Pancreas (tissue), 10 donors: ENCODE measurements around the gene SAT2. TPM values are rescaled to one million over a fixed set of nuclear protein-coding genes. Genes with fewer than 3 reads are reported as not detected.

ENCODE experiments used
- ATAC-seq, 4 donors: fragments of 200-7000 bp; cut with Tn5 transposase; one replicate each; pipeline versions ENCODE4 v1.8.0 to v1.9.1; 2020; ENCODE audit warnings: mild to moderate bottlenecking in 4 of 4, moderate library complexity in 4 of 4
- DNase-seq, 6 donors: peaks; one replicate each; pipeline ENCODE4 v3.0.0-alpha.2; 2020
- FAIRE-seq: peaks from 2 replicates; lab custom pipeline; 2012; peaks lifted over from hg19 to GRCh38; lab: Jason Lieb, UNC
- H3K27ac ChIP-seq, 4 donors: fragments of 200-600 bp; sonication (generic); 1 replicate in 3 of 4; 2 replicates in 1 of 4; pipeline versions ENCODE4 v1.5.0 to v1.8.0; 2020
- H3K27me3 ChIP-seq, 4 donors: fragments of 200-600 bp; one replicate each; pipeline ENCODE4 v1.8.0; 2021
- H3K36me3 ChIP-seq, 3 donors: fragments of 200-600 bp; sonication (generic) in 1 of 3; one replicate each; pipeline versions ENCODE4 v1.5.0 to v1.8.0; 2020 to 2021
- H3K4me1 ChIP-seq, 3 donors: fragments of 200-600 bp; one replicate each; pipeline ENCODE4 v1.8.0; 2021
- H3K4me3 ChIP-seq, 4 donors: fragments of 200-600 bp; sonication (generic) in 2 of 4; one replicate each; pipeline versions ENCODE4 v1.5.0 to v1.8.0; 2020 to 2021
- H3K9me3 ChIP-seq, 4 donors: fragments of 200-600 bp; one replicate each; pipeline ENCODE4 v1.8.0; 2021
- WGBS, 2 donors: extraction: QIAGEN DNeasy Blood & Tissue Kit; methylation state at CpG; one replicate each; pipeline ENCODE4 v1.1.7; 2013; 5-methylcytosine and 5-hydroxymethylcytosine counted together
- intact Hi-C, 3 donors: fragments of 100-400 bp; cut with DNase I; formaldehyde crosslinking; loops; one replicate each; pipeline versions ENCODE4 v1.11.1 to v1.14.2; 2022
- polyA plus RNA-seq, 2 donors: library from polyadenylated mRNA; stranded (reverse); fragments of 200-250 nt; gene quantifications; one replicate each; pipeline ENCODE4 v1.2.3, GENCODE V29; 2013
- total RNA-seq, 6 donors: library from RNA; stranded (reverse); fragmentation: NEBNext Ultra II Directional in 4 of 6; extraction: Animal tissue kit (Norgen Biotek cat#: 25700) in 4 of 6; gene quantifications; one replicate each; pipeline versions ENCODE4 v1.2.1 to v1.2.4, GENCODE V29; 2021 to 2023
- TF ChIP-seq, protein P1 (sequence below), 4 donors: fragments of 200-600 bp; sonication (generic) in 3 of 4; IDR thresholded peaks; one replicate each; pipeline versions ENCODE4 v1.5.0 to v1.8.0; 2021; ENCODE audit warnings: antibody characterized with exemption in 4 of 4
- donor health status: healthy with polysubstance abuse.
- donor health status: DM: no; HTN: no; CAD: no; lungs with moderate emphysema.
- donor health status: DM: no; HTN: no; CAD: no.
- donor health status: control.
- donor health status: control.
- donor health status: Bipolar disorder and iron deficiency.
- donor health status: DM: yes; HTN: yes; CAD: no.
- donor health status: DM: no; HTN: no; CAD: no.
- donor health status: DM: no; HTN: no; CAD: no.
- donor health status: DM: yes; HTN: yes; CAD: no.

SAT2 gene
- total and polyA plus RNA-seq, 8 donors: 43.8 to 348 (median 72.7) TPM

GRCh38 chr17:7580604-7581575 is 46.7 kb downstream of the SAT2 start:
- DNase-seq: peak in 1 of 6 donors; percentile 32
- Histone ChIP-seq H3K4me1 (peaks cover 10 to 38% (median 11%) of the 10 kb centered on the region in 3 donors), H3K4me3 (peak overlapping the region in 1 of 4 donors; percentile 15)

DNA sequence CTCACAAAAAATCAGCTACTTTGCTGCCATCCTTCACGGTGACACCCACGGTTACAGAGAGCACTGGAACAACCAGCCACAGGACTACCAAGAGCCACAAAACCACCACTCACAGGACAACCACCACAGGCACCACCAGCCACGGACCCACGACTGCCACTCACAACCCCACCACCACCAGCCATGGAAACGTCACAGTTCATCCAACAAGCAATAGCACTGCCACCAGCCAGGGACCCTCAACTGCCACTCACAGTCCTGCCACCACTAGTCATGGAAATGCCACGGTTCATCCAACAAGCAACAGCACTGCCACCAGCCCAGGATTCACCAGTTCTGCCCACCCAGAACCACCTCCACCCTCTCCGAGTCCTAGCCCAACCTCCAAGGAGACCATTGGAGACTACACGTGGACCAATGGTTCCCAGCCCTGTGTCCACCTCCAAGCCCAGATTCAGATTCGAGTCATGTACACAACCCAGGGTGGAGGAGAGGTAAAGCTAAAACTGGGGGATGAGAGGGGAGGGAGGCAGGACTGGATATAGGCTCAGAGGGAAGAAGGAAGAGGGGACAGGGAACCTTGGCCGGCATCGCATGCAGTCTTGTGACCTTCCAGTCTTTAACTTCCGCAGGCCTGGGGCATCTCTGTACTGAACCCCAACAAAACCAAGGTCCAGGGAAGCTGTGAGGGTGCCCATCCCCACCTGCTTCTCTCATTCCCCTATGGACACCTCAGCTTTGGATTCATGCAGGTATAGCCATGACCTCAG is 47.6 kb downstream of the SAT2 start:
- peaks cover 18 to 34% (median 33%) of the 10 kb centered on the region in 3 donors for H3K36me3 ChIP-seq
- H3K9me3 ChIP-seq: no peaks in the 10 kb centered on the region
- ATAC-seq: no peak
- H3K4me1 ChIP-seq: peaks cover 12 to 46% (median 16%) of the 10 kb centered on the region in 3 donors
- intact Hi-C loops: loop anchor here in 1 of 3 donors (10.0 kb wide), 1 partner anchor 225 kb away; the partner anchor contains the start of genes KCTD11 and TMEM95
- H3K27ac ChIP-seq: peak overlapping the region; percentile 7 to 83 (median 62)
- TF ChIP-seq, protein P1, sequence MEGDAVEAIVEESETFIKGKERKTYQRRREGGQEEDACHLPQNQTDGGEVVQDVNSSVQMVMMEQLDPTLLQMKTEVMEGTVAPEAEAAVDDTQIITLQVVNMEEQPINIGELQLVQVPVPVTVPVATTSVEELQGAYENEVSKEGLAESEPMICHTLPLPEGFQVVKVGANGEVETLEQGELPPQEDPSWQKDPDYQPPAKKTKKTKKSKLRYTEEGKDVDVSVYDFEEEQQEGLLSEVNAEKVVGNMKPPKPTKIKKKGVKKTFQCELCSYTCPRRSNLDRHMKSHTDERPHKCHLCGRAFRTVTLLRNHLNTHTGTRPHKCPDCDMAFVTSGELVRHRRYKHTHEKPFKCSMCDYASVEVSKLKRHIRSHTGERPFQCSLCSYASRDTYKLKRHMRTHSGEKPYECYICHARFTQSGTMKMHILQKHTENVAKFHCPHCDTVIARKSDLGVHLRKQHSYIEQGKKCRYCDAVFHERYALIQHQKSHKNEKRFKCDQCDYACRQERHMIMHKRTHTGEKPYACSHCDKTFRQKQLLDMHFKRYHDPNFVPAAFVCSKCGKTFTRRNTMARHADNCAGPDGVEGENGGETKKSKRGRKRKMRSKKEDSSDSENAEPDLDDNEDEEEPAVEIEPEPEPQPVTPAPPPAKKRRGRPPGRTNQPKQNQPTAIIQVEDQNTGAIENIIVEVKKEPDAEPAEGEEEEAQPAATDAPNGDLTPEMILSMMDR (IDR thresholded peaks at IDR 0.05): no peak
- WGBS, 2 donors: 65 to 75% methylated on average over 12 of the region's 12 CpGs
- no peaks in the 10 kb centered on the region for H3K27me3 ChIP-seq
- H3K4me3 ChIP-seq: peak overlapping the region in 1 of 4 donors; percentile 15
- FAIRE-seq: no peak
- no peak for DNase-seq

More at GRCh38 chr17:7580604-7581575, 46.7 kb downstream of the SAT2 start:
- TF ChIP-seq, protein P1 (IDR thresholded peaks at IDR 0.05): no peak
- intact Hi-C loops: loop anchor here in 1 of 3 donors (10.0 kb wide), 1 partner anchor 226 kb away; the partner anchor contains the start of genes KCTD11 and TMEM95
- 80 to 84% methylated on average over 23 of the region's 23 CpGs for WGBS, 2 donors
- no peak for FAIRE-seq
- Histone ChIP-seq H3K27me3 (no peaks in the 10 kb centered on the region), H3K36me3 (peaks cover 16 to 25% (median 24%) of the 10 kb centered on the region in 3 donors), H3K9me3 (no peaks in the 10 kb centered on the region), H3K27ac (peak overlapping the region in 2 of 4 donors; percentile 28 to 78)
- ATAC-seq: no peak

GRCh38 chr17:7579001-7579833 is 48.4 kb downstream of the SAT2 start, which contains the start of gene CD68:
CD68 (plus strand) TSS chr17:7579638; CDS start chr17:7579678, 40 bp downstream.
- Histone ChIP-seq H3K4me3 (peak within 1 kb of the TSS in 1 of 4 donors; percentile 15), H3K4me1 (peaks cover 18 to 47% (median 20%) of the 10 kb centered on the region in 3 donors), H3K36me3 (peaks cover 23 to 41% (median 39%) of the 10 kb centered on the region in 3 donors), H3K9me3 (no peaks in the 10 kb centered on the region), H3K27ac (peak within 1 kb of the TSS; percentile 7 to 83 (median 62)), H3K27me3 (no peaks in the 10 kb centered on the region)
- DNase-seq: peak in 1 of 6 donors; percentile 73
- FAIRE-seq: no peak
- ATAC-seq: peak; percentile 21 to 59 (median 36)
- 20 to 27% methylated on average over 7 of the region's 7 CpGs for WGBS, 2 donors
- TF ChIP-seq, protein P1 (IDR thresholded peaks at IDR 0.05): no peak
- intact Hi-C loops: no loop called here
